ENCODE measurements around the gene LYPD8.

- TF ChIP-seq, protein P1, sequence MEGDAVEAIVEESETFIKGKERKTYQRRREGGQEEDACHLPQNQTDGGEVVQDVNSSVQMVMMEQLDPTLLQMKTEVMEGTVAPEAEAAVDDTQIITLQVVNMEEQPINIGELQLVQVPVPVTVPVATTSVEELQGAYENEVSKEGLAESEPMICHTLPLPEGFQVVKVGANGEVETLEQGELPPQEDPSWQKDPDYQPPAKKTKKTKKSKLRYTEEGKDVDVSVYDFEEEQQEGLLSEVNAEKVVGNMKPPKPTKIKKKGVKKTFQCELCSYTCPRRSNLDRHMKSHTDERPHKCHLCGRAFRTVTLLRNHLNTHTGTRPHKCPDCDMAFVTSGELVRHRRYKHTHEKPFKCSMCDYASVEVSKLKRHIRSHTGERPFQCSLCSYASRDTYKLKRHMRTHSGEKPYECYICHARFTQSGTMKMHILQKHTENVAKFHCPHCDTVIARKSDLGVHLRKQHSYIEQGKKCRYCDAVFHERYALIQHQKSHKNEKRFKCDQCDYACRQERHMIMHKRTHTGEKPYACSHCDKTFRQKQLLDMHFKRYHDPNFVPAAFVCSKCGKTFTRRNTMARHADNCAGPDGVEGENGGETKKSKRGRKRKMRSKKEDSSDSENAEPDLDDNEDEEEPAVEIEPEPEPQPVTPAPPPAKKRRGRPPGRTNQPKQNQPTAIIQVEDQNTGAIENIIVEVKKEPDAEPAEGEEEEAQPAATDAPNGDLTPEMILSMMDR (IDR thresholded peaks at IDR 0.05), result no peak
- TF ChIP-seq POLR2A (IDR thresholded peaks at IDR 0.05; ENCODE audit: low read depth) (no peak), POLR2AphosphoS5 (IDR thresholded peaks at IDR 0.05) (no peak), EP300 (IDR thresholded peaks at IDR 0.05) (no peak)
Observed at GRCh38 chr1:248779350-248779749, 23.8 kb upstream of the LYPD8 start.
